Endothelial cell of umbilical vein (primary cell): ENCODE data around the gene UTS2. TPM values are rescaled to one million over a fixed set of nuclear protein-coding genes. Genes with fewer than 3 reads are reported as not detected.

Experiments used
- BruUV-seq: library from RNA; stranded (reverse); fragments of 400-500 nt; replicated peaks from 2 replicates; lab custom pipeline; 2021; lab: Mats Ljungman, UMichigan
- CTCF ChIA-PET: fragments of 300-600, 350-600 bp; sonication (Branson Sonifier 250); formaldehyde crosslinking; loops from one replicate; lab custom pipeline; 2021; ENCODE audit warnings: antibody characterized with exemption, inconsistent platforms; lab: Charles Lee
- POLR2A ChIA-PET: fragments of 300-600, 350-600 bp; sonication (Branson Sonifier 250); formaldehyde crosslinking; loops from one replicate; lab custom pipeline; 2021; ENCODE audit warnings: antibody characterized with exemption, inconsistent platforms; lab: Charles Lee
- DNase-seq: peaks from one replicate; pipeline ENCODE4 v3.0.0-alpha.2; 2011; ENCODE audit warnings: low read depth, low spot score
- FAIRE-seq: peaks from 2 replicates; lab custom pipeline; 2011; peaks lifted over from hg19 to GRCh38; lab: Jason Lieb, UNC
- H2AFZ ChIP-seq: 2 replicates; pipeline ENCODE4 v1.6.0; 2012; ENCODE audit warnings: low read depth, low read length, control low read depth, inconsistent platforms
- H3K27ac ChIP-seq: 2 replicates; pipeline ENCODE4 v1.5.1; 2011; ENCODE audit warnings: low read depth, mild to moderate bottlenecking, control low read depth, low read length, moderate library complexity; ENCODE audit not compliant: insufficient read depth
- H3K27me3 ChIP-seq, 2 experiments: 2 replicates each; pipeline versions ENCODE4 v1.6.0 to v1.6.1; 2011; ENCODE audit warnings: low read length in 2 of 2, mixed read lengths in 1 of 2; ENCODE audit not compliant: control insufficient read depth in 2 of 2, insufficient read depth in 2 of 2
- H3K36me3 ChIP-seq, 2 experiments: 2 replicates in 1 of 2; 3 replicates in 1 of 2; pipeline ENCODE4 v1.5.1; 2011; ENCODE audit warnings: low read length in 2 of 2, mild to moderate bottlenecking in 1 of 2, moderate library complexity in 1 of 2; ENCODE audit not compliant: control insufficient read depth in 2 of 2, insufficient read depth in 2 of 2; ENCODE audit errors: extremely low read depth in 1 of 2
- H3K4me1 ChIP-seq: 3 replicates; pipeline ENCODE4 v1.5.1; 2011; ENCODE audit warnings: mild to moderate bottlenecking, low read length; ENCODE audit not compliant: control insufficient read depth, insufficient read depth; ENCODE audit errors: extremely low read depth
- H3K4me2 ChIP-seq: 2 replicates; pipeline ENCODE4 v1.6.1; 2011; ENCODE audit warnings: low read length, control low read depth, mixed read lengths; ENCODE audit not compliant: insufficient read depth
- H3K4me3 ChIP-seq, 3 experiments: fragments of 200-600 bp in 1 of 3; sonication (generic), shearing (Covaris generic) in 1 of 3; replicated peaks in 1 of 3; 2 replicates each; pipeline ENCODE4 v1.5.1; 2011 to 2016; ENCODE audit warnings: control low read depth in 3 of 3, low read length in 3 of 3, mild to moderate bottlenecking in 2 of 3, inconsistent platforms in 1 of 3, low read depth in 1 of 3, moderate library complexity in 1 of 3; ENCODE audit not compliant: insufficient read depth in 1 of 3
- H3K79me2 ChIP-seq: 2 replicates; pipeline ENCODE4 v1.6.0; 2012; ENCODE audit warnings: low read length, inconsistent platforms; ENCODE audit not compliant: control insufficient read depth, insufficient read depth
- H3K9ac ChIP-seq: replicated peaks from 2 replicates; pipeline ENCODE3; 2011; ENCODE audit warnings: low read length, control low read depth; ENCODE audit not compliant: insufficient read depth; ENCODE audit errors: extremely low read depth
- H3K9me1 ChIP-seq: replicated peaks from 3 replicates; pipeline ENCODE4 v1.6.0; 2011; ENCODE audit warnings: mild to moderate bottlenecking, low read length; ENCODE audit not compliant: control insufficient read depth, insufficient read depth; ENCODE audit errors: extremely low read depth
- H3K9me3 ChIP-seq: replicated peaks from 2 replicates; pipeline ENCODE4 v1.5.1; 2012; ENCODE audit warnings: low read length, inconsistent platforms; ENCODE audit not compliant: control insufficient read depth, insufficient read depth
- H4K20me1 ChIP-seq: replicated peaks from 2 replicates; pipeline ENCODE3; 2011; ENCODE audit warnings: mild to moderate bottlenecking, low read length; ENCODE audit not compliant: control insufficient read depth, insufficient read depth; ENCODE audit errors: extremely low read depth
- EZH2 ChIP-seq: IDR thresholded peaks from 2 replicates; pipeline ENCODE4 v1.6.1; 2012; ENCODE audit warnings: borderline replicate concordance, low read depth, mild to moderate bottlenecking, moderate library complexity, low read length, inconsistent platforms; ENCODE audit not compliant: severe bottlenecking
- FOS ChIP-seq: IDR thresholded peaks from 2 replicates; pipeline ENCODE4 v1.6.1; 2011; ENCODE audit warnings: mild to moderate bottlenecking, low read length, moderate library complexity, borderline replicate concordance; ENCODE audit not compliant: insufficient read depth
- GATA2 ChIP-seq: IDR thresholded peaks from 2 replicates; pipeline ENCODE4 v1.7.0; 2011; ENCODE audit warnings: low read depth, mild to moderate bottlenecking, moderate library complexity, mixed read lengths, low read length; ENCODE audit not compliant: insufficient read length, insufficient read depth
- JUN ChIP-seq: IDR thresholded peaks from 2 replicates; pipeline ENCODE4 v1.6.1; 2011; ENCODE audit warnings: borderline replicate concordance, low read depth; ENCODE audit not compliant: insufficient read length, insufficient read depth
- MAX ChIP-seq: IDR thresholded peaks from 2 replicates; pipeline ENCODE4 v1.6.1; 2011; ENCODE audit not compliant: insufficient read depth, insufficient read length
- MYC ChIP-seq: IDR thresholded peaks from one replicate; pipeline ENCODE4 v1.6.1; 2011; ENCODE audit warnings: mild to moderate bottlenecking, low read depth, low read length
- POLR2A ChIP-seq: IDR thresholded peaks from 2 replicates; pipeline ENCODE4 v1.6.1; 2012; ENCODE audit warnings: low read depth, mild to moderate bottlenecking, control low read depth, low read length
- POLR2AphosphoS5 ChIP-seq: IDR thresholded peaks from 2 replicates; pipeline ENCODE4 v1.6.1; 2012; ENCODE audit warnings: low read depth, mild to moderate bottlenecking, control low read depth, low read length, moderate library complexity; ENCODE audit not compliant: insufficient read depth
- dilution Hi-C: fragments of 300-500 bp; cut with MboI; formaldehyde crosslinking; loops from one replicate; pipeline ENCODE4 v1.15.0; 2019; ENCODE audit warnings: low sequenced_read_pairs; ENCODE audit not compliant: extremely low pct_ligation_motif_present
- intact Hi-C: fragments of 100-400 bp; cut with micrococcal nuclease; formaldehyde crosslinking; loops from one replicate; pipeline ENCODE4 v1.10.0; 2022
- polyA plus RNA-seq, 4 experiments: library from polyadenylated mRNA; depleted of rRNA in 3 of 4; stranded (reverse) in 3 of 4; unstranded in 1 of 4; fragments of >200 nt; gene quantifications; 2 replicates each; pipeline versions ENCODE4 v1.2.1 to v1.2.3, GENCODE V29; 2011 to 2012; ENCODE audit warnings: missing spikeins in 1 of 4
- total RNA-seq: library from RNA; stranded (reverse); gene quantifications from 2 replicates; pipeline ENCODE4 v1.2.3, GENCODE V29; 2021
- TF ChIP-seq, protein P1 (sequence below), 2 donors: IDR thresholded peaks; 1 replicate in 1 of 2; 2 replicates in 1 of 2; pipeline ENCODE4 v1.5.1; 2011; ENCODE audit warnings: low read length in 2 of 2, mild to moderate bottlenecking in 2 of 2, moderate library complexity in 2 of 2, control low read depth in 1 of 2, inconsistent platforms in 1 of 2, low read depth in 1 of 2; ENCODE audit not compliant: insufficient read depth in 1 of 2; ENCODE audit errors: extremely low read depth in 1 of 2

UTS2 gene
- total and polyA plus RNA-seq, 2 donors (not counting 3 experiments of a cell fraction or from before 2014, with no cell fraction given) = not detected

- Histone ChIP-seq H3K27me3 (no peaks in the 10 kb centered on the region), H3K4me1 (no peaks in the 10 kb centered on the region), H3K27ac (no peak overlapping the region), H3K79me2 (no peaks in the 10 kb centered on the region), H3K9me3 (no peaks in the 10 kb centered on the region), H2AFZ (no peak overlapping the region), H4K20me1 (no peaks in the 10 kb centered on the region), H3K9me1 (no peaks in the 10 kb centered on the region), H3K4me3 (no peak overlapping the region), H3K9ac (no peak overlapping the region), H3K4me2 (no peak overlapping the region), H3K36me3 (no peaks in the 10 kb centered on the region)
- no TSS peak for BruUV-seq
- no peak for TF ChIP-seq JUN
- TF ChIP-seq, protein P1, sequence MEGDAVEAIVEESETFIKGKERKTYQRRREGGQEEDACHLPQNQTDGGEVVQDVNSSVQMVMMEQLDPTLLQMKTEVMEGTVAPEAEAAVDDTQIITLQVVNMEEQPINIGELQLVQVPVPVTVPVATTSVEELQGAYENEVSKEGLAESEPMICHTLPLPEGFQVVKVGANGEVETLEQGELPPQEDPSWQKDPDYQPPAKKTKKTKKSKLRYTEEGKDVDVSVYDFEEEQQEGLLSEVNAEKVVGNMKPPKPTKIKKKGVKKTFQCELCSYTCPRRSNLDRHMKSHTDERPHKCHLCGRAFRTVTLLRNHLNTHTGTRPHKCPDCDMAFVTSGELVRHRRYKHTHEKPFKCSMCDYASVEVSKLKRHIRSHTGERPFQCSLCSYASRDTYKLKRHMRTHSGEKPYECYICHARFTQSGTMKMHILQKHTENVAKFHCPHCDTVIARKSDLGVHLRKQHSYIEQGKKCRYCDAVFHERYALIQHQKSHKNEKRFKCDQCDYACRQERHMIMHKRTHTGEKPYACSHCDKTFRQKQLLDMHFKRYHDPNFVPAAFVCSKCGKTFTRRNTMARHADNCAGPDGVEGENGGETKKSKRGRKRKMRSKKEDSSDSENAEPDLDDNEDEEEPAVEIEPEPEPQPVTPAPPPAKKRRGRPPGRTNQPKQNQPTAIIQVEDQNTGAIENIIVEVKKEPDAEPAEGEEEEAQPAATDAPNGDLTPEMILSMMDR (IDR thresholded peaks at IDR 0.05; ENCODE audit: extremely low read depth in 1 of 2, insufficient read depth in 1 of 2, low read depth in 1 of 2, low read length in 2 of 2) = no peak
- TF ChIP-seq POLR2A = no peak
- no peak for TF ChIP-seq MAX
- TF ChIP-seq POLR2AphosphoS5 = no peak
- TF ChIP-seq GATA2 = no peak
- no peak for TF ChIP-seq EZH2
- TF ChIP-seq FOS = no peak
- TF ChIP-seq MYC = no peak
- FAIRE-seq (no peak), DNase-seq (no peak)
- dilution Hi-C loops (no loop called here), intact Hi-C loops (no loop called here)
- ChIA-PET POLR2A (interaction anchor here (0.7 kb wide), 1 partner anchor 48 kb away, joined by 14 read pairs; no protein-coding TSS in a partner anchor), CTCF (no interaction called here)
These were observed 7.1 kb downstream of the UTS2 start for GRCh38 chr1:7845761-7846160.
